Gastrocnemius medialis (tissue), 4 donors: ENCODE measurements around the gene PKHD1.

Experiments used
- CTCF ChIP-seq, 5 experiments: fragments of 450-650 bp in 3 of 5; fragments of 200-600 bp in 2 of 5; sonication (generic) in 2 of 5; IDR thresholded peaks in 4 of 5; conservative IDR thresholded peaks in 1 of 5; 1 replicate in 4 of 5; 2 replicates in 1 of 5; pipeline ENCODE4 v1.5.1; 2016 to 2019; ENCODE audit warnings: antibody characterized with exemption in 5 of 5, mild to moderate bottlenecking in 3 of 5, moderate library complexity in 3 of 5
- POLR2A ChIP-seq, 2 donors: fragments of 450-650 bp; IDR thresholded peaks; one replicate each; pipeline ENCODE4 v1.6.1; 2017; ENCODE audit warnings: antibody characterized with exemption in 2 of 2, mild to moderate bottlenecking in 2 of 2, moderate library complexity in 2 of 2

GRCh38 chr6:51927450-51927849, 160.0 kb downstream of the PKHD1 start:
- TF ChIP-seq POLR2A (IDR thresholded peaks at IDR 0.05) (no peak), CTCF (IDR thresholded peaks at IDR 0.05 in 4 of 5, conservative IDR thresholded peaks at IDR 0.05 in 1 of 5) (no peak)
